ENCODE data around the gene KIF16B.

GRCh38 chr20:16349523-16350260, 223.6 kb downstream of the KIF16B start:
- TF ChIP-seq EZH2 (IDR thresholded peaks at IDR 0.05) (no peak), POLR2A (IDR thresholded peaks at IDR 0.05; ENCODE audit: borderline replicate concordance, extremely low read depth, insufficient read depth, insufficient read length) (no peak), REST (IDR thresholded peaks at IDR 0.05; ENCODE audit: low read depth) (no peak), ELF1 (IDR thresholded peaks at IDR 0.05; ENCODE audit: borderline replicate concordance, low read depth) (no peak), CTCF (IDR thresholded peaks at IDR 0.05 in 2 of 3, conservative IDR thresholded peaks at IDR 0.05 in 1 of 3; ENCODE audit: borderline replicate concordance in 1 of 3, insufficient read depth in 1 of 3, low read depth in 2 of 3, low read length in 2 of 3) (no peak), POLR2AphosphoS5 (IDR thresholded peaks at IDR 0.05; ENCODE audit: low read depth, low read length) (no peak), ZBTB33 (IDR thresholded peaks at IDR 0.05; ENCODE audit: extremely low read depth, insufficient replicate concordance, low read length) (no peak), EZH2phosphoT487 (IDR thresholded peaks at IDR 0.05; ENCODE audit: borderline replicate concordance) (no peak), SIN3A (IDR thresholded peaks at IDR 0.05; ENCODE audit: low read depth) (no peak), RAD21 (IDR thresholded peaks at IDR 0.05; ENCODE audit: low read depth) (no peak), ZFX (IDR thresholded peaks at IDR 0.05) (no peak), ZNF274 (IDR thresholded peaks at IDR 0.05; ENCODE audit: low read depth, low read length) (no peak)
